NCI-H526 (cell line): ENCODE results near the gene HMGB3.
A peak's percentile ranks its signal among the peaks of the same experiment; 100 is the strongest.
"Not testable (repeated sequence)": the region's sequence is repeated elsewhere in the genome, so short reads cannot be mapped to it uniquely, and the experiment has no call there.

Experiments
- DNase-seq, 2 experiments: peaks; one replicate each; lab custom pipeline; 2025; lab: John Stamatoyannopoulos, UW

HMGB3 gene

DNA sequence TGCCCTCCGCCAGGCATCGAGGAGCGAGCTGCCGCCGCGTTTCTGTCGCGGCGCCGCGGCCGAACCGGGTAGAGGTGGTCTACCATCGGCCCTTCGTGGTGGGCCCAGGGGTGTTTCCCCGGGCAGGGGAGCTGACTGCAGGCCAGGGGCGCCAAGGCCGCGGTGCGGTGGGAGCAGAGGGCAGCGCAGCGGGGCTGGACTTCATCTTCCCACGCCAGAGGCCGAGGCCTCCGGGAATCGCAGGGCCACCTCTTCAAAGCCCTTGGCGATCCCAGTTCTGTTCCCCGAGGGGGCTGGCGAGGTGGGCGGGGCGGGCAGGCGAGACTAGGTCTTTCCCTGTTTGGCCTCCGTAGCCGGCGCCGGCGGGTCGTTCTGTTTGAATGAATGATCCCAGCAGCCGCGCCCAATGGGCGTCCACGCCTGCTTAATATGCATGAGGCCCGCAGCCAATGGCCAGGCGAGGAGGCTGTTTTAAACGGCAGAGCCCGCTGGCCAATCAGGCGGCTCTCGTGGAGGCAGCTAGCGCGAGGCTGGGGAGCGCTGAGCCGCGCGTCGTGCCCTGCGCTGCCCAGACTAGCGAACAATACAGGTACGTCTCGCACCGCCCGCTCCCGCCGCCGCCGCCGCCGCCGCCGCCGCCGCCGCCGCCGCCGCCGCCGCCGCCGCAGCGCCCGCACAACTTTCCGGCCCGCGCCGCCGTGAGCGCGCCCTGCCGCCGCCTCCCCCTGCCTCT is at the start of gene HMGB3:
Gene HMGB3 (plus strand): TSS at position 548 of the 733 bp plus-strand sequence. CDS start 2,265 bp downstream, outside the sequence.
- peak; percentile 89 to 96 for DNase-seq

DNA sequence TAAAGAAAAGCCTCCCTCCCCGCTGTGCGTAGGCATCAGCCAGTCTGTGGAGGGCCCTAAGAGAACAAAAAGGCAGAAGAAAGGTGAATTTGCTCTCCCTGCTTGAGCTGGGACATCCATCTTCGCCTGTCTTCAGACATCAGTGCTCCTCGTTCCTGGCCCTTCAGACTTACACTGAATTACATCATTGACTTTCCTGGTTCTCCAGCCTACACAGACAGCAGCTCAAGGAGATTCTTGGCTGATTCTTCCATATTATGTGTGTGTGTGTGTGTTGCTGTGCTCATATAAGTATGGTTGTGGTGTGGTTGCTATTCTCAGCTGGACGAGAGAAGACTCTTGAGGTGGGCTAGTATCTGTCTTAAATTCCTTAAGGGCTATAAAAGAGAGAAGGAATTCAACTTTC is 49.2 kb upstream of the HMGB3 start:
- no peak for DNase-seq

DNA sequence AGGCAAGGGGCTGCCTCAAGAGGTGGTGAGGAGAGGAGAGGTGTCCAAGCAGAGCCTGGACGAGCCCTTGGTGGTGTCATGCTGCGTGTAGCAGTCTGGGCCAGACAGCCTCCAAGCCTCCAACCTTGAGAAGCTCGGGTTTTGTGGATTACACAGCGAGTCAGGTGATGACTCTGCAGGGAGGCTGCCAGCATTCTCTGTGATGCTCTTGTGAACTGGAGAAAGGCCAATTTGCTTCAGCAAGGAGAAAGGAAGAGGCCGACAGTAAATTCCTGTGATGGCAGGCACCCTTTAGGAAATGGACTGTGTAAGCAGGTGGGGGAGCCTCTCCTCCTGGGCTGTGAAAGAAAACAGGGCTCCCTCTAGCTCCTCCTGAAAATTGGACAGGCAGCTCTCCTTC is 48.7 kb upstream of the HMGB3 start:
- DNase-seq = no peak

GRCh38 chrX:150935467-150935866 is 47.7 kb upstream of the HMGB3 start:
- DNase-seq = no peak

GRCh38 chrX:150936556-150936955 is 46.6 kb upstream of the HMGB3 start:
- DNase-seq = no peak

DNA sequence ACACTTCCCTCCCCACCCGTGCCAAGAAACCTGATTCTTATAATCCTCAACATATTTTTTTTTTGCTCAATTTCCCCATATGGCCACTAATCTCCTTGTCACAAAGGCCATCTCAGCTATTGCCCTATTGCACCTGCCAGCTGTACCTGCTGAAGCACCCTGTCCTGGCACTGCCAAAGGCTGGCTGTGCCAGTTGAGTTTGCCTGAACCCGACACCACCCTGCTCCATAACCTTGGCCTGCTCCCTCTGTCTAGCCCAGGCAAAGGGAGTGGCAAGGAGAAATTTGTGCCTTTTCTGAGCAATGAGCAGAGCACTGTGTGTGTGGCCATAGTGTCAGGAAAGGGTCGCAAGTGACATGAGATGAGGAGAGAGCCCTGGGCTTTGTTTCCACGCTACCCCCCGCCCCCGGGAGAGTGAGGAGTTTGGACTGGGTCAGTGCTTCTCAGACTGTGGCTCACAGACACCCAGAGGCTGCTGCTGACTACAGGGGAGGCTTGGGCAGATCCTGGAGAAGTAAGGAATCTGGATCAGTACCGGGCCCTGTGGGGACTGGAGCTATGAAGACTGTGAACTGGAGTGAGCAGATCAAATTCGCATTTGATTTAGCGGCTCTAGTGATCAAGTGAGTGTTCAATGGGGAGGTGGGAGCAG is 42.2 kb upstream of the HMGB3 start:
- DNase-seq = no peak

- no peak for DNase-seq
Observed at GRCh38 chrX:150941580-150941979, 41.6 kb upstream of the HMGB3 start.

- DNase-seq = no peak
Observed at GRCh38 chrX:150942942-150943594, 40.1 kb upstream of the HMGB3 start.

DNA sequence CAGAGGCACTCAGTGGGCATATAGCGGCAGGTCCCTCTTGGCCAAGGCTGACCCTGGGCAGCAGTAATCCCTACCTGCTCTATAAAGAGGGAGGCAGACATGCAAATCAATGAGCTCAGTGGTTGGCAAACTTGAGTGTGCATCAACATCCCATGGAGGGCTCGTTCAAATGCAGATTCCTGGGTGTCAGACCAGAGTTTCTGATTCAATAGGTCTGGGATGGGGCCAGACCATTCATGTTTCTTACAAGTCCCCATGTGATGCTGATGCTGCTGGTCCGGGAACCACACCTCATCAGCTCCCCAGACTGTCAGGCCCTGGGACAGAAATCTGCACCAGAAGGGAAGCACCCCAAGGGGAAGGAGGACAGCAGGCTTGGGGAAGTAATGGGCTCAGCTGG is 38.9 kb upstream of the HMGB3 start:
- no peak for DNase-seq

DNA sequence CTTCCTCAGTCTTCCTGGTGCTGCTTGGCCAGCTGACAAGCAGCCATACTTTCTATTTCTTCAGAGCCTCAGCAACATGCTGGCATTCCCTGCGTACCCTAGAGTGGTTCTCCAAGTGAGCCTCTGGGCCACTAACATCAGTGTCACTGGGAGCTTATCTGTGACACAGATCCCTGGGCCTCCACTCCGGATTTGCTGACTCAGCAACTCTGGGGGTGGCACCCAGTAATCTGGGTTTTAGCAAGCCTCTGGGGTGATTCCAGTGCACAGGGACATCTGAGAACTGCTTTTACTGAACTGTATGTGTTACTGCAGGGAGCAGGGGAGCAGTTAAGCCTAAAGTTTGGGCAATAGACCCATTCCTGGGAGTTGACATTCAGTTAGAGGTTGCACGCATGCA is 28.2 kb upstream of the HMGB3 start:
- no peak for DNase-seq

- DNase-seq = no peak
Observed at GRCh38 chrX:150955590-150955989, 27.5 kb upstream of the HMGB3 start.

GRCh38 chrX:150958177-150958576 is 25.0 kb upstream of the HMGB3 start:
- no peak for DNase-seq

DNA sequence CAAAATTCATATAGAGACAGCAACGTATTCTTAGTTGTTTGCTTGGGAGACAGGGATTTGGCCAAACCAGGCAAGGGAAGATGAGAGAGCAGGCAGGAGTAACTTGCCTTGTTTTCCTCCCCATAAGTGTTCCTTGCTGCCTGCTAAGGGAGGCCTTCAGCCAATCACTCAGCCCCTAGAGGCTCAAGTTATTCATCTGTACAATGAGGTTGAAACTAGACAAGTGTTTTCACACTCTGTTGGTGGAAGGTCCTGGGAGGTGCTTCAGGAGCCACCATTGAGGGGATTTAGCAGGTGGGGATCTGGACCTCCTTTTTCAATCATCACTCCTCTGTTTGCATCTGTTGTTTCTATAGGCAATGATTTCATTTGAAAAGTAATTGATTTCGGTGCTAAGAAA is 23.6 kb upstream of the HMGB3 start:
- DNase-seq = no peak

DNA sequence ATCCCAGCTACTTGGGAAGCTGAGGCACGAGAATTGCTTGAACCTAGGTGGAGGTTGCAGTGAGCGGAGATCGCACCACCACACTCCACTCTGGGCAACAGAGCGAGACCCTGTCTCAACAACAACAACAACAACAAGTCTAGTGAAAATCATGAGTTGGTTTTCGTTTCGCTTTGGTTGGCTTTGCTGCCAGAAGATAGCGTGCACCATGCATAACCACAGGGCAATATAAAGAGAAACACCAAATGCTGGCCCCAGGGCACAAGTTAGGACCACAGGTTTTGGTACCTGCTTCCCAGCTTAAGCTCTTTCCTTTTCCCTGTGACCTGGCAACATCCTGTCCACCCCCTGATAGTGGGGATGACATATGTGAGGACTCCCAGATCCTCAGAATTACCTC is 21.5 kb upstream of the HMGB3 start:
- DNase-seq = no peak

GRCh38 chrX:150964416-150964815 is 18.7 kb upstream of the HMGB3 start:
- not testable (repeated sequence) for DNase-seq

GRCh38 chrX:150966235-150966634 is 16.9 kb upstream of the HMGB3 start:
- DNase-seq = no peak

- no peak for DNase-seq
Observed at GRCh38 chrX:150966742-150967141, 16.4 kb upstream of the HMGB3 start.

DNA sequence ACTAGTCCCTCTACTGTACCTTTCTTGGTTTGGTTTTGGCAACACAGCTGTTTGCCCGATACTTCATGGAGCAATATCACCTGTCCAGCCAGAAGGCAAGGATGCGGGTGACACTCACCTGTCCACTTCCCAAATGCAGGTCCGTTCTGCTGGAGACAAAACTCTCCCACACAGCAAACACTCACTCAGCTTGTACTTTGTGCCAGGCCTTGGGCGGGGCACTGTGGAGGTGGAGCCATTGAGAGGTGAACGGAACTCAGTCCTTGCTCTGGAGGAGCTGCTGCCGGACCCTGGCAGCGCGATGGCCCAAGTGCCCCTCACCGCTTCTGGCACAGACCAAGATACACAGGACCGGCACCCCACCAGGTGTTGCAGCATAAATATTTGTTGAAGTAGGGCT is 15.3 kb upstream of the HMGB3 start:
- DNase-seq = no peak

DNA sequence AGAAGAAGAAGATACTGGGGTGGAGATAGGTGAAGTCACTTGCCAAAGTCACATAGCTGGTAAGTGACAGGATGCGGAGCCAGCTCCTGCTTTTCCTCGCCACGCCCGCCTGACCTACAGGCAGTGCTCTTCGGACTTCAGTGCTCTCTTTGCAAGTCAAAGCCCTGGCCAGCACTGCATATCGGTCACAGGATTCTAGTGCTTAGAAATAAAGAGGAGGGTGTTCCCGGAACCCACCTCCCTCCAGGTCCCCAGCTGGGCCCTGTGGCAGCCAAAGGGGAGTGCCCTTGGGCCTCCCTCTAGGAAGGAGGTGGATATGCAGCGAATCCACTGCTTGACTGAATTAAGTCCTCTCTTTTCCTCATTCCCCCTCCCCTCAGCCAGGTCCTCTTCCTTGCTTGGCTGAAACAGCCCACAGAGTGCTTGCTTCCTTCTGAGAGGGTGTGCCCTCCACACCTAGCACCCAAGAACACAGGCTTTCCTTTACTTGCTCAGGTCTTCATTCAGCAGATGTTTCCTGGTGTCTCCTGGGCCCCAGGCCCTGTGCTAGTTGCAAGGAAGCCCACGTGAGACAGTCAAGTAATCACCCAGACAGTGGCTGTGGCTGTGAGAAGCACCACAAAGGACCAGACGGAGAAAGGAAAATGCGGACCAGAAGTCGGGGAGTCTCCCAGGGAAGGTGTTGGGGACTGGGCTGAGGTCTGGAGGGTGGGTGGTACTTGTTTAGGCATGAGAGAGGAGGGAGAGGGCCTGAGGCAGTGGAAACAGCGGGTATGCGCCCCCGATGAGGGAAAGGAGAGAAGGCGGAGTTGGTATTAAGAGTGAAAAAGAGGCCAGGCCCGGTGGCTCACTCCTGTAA is 14.0 kb upstream of the HMGB3 start:
- no peak for DNase-seq

- DNase-seq = no peak
Observed at GRCh38 chrX:150972450-150972849, 10.7 kb upstream of the HMGB3 start.

DNA sequence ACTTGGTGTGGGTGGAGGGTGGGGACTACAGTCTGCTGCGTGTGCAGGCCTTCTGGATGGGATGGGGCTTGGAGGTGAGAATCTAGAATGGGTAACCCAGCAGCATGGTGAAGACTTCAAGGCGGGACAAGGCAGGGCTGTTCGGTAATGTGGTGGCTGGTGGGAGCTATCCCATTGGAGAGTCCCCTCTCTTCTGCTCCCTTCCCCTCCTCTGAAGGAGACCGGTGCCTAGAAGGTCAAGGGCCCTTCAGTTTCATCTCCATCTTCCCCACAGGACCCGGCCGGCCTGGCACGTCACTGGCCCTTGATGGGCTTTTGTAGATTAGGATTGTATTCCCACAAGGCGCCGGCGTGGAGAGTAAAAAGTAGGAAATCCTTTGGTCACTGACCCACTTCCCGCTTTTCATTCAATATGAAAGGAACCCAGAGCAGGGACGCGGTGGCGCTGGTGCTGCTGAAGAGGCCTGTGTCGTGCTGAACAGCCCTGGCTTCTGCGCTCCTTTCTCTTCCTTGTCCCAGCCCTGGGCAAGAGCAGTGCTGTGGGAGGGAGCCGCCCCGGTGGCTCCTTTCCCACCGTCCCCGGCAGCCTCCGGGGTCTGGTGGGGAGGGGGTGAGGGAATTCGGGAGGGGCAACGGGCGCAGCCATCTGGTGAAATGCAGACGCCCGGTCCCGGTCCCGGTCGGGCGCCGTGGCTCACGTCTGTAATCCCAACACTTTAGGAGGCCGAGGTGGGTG is 7.3 kb upstream of the HMGB3 start:
- DNase-seq = no peak
